GM19239 (cell line): ENCODE data around the gene ATP1B4.
A peak's percentile ranks its signal among the peaks of the same experiment; 100 is the strongest.
"Not testable (repeated sequence)": the region's sequence is repeated elsewhere in the genome, so short reads cannot be mapped to it uniquely, and the experiment has no call there.

Source experiments
- DNase-seq: peaks from one replicate; pipeline ENCODE4 v3.0.0; 2011; ENCODE audit warnings: low spot score; ENCODE audit not compliant: insufficient read length
- FAIRE-seq: peaks from 2 replicates; lab custom pipeline; 2011; peaks lifted over from hg19 to GRCh38; lab: Jason Lieb, UNC

Gene ATP1B4

GRCh38 chrX:120361764-120362305, at the start of gene ATP1B4:
Gene ATP1B4 (plus strand): TSS chrX:120362089. CDS start chrX:120362169, 80 bp downstream.
- DNase-seq (no peak), FAIRE-seq (no peak)

- DNase-seq (no peak), FAIRE-seq (no peak)
These were observed 46.1 kb upstream of the ATP1B4 start for GRCh38 chrX:120315776-120316175.

GRCh38 chrX:120316587-120317283, 45.2 kb upstream of the ATP1B4 start:
- peak; percentile 18 for FAIRE-seq
- no peak for DNase-seq

GRCh38 chrX:120318411-120318810, 43.5 kb upstream of the ATP1B4 start:
- DNase-seq (no peak), FAIRE-seq (no peak)

GRCh38 chrX:120321520-120322281, 40.2 kb upstream of the ATP1B4 start:
- DNase-seq, result no peak
- no peak for FAIRE-seq

GRCh38 chrX:120331116-120331515, 30.8 kb upstream of the ATP1B4 start:
- DNase-seq, result no peak
- FAIRE-seq, result no peak

GRCh38 chrX:120332394-120332793, 29.5 kb upstream of the ATP1B4 start:
- FAIRE-seq, result no peak
- DNase-seq, result no peak

GRCh38 chrX:120334151-120334550, 27.7 kb upstream of the ATP1B4 start:
- no peak for FAIRE-seq
- DNase-seq, result no peak

- FAIRE-seq (no peak), DNase-seq (no peak)
These were observed 27.3 kb upstream of the ATP1B4 start for GRCh38 chrX:120334603-120335002.

- no peak for FAIRE-seq
- DNase-seq, result no peak
These were observed 26.6 kb upstream of the ATP1B4 start for GRCh38 chrX:120335289-120335688.

- DNase-seq, result no peak
- no peak for FAIRE-seq
These were observed 25.0 kb upstream of the ATP1B4 start for GRCh38 chrX:120336899-120337298.

GRCh38 chrX:120344566-120344965, 17.3 kb upstream of the ATP1B4 start:
- not testable (repeated sequence) for FAIRE-seq, DNase-seq

GRCh38 chrX:120350450-120351138, 11.3 kb upstream of the ATP1B4 start:
- no peak for DNase-seq
- FAIRE-seq, result no peak

GRCh38 chrX:120356084-120356483, 5.8 kb upstream of the ATP1B4 start:
- FAIRE-seq (no peak), DNase-seq (no peak)

- DNase-seq, result no peak
- no peak for FAIRE-seq
These were observed 4.7 kb upstream of the ATP1B4 start for GRCh38 chrX:120357186-120357585.

- DNase-seq (no peak), FAIRE-seq (no peak)
These were observed 3.0 kb upstream of the ATP1B4 start for GRCh38 chrX:120358737-120359456.

- FAIRE-seq (peak; percentile 83), DNase-seq (peak; percentile 4)
These were observed 3.4 kb downstream of the ATP1B4 start for GRCh38 chrX:120365320-120365719.

GRCh38 chrX:120365968-120366367, 4.1 kb downstream of the ATP1B4 start:
- FAIRE-seq, result no peak
- DNase-seq, result no peak

GRCh38 chrX:120366794-120367193, 4.9 kb downstream of the ATP1B4 start:
- no peak for DNase-seq
- FAIRE-seq, result peak; percentile 4
